ENCODE measurements around the gene USP36.
"Not testable (repeated sequence)": the region's sequence is repeated elsewhere in the genome, so short reads cannot be mapped to it uniquely, and the experiment has no call there.

Gene USP36

DNA sequence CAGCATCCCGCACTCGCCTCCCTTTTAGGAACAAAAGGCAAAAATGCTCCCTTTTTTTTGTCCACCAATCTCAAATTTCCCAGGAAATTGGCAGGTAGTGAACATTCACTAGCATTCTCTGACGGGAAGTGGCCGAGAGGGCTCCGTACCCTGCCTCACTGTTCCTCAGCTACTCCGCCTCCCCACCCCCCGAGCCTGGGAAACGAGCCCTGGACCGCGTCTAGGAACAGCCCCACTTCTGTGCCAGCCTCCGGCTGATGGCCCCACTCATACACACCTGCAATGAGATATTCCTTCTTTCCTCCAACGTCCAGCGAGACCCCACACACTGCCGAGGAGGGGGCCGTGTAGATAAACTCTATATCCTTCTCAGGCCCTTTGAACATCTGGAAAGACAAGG lies 30.0 kb upstream of the USP36 start:
- no peak for DNase-seq

DNA sequence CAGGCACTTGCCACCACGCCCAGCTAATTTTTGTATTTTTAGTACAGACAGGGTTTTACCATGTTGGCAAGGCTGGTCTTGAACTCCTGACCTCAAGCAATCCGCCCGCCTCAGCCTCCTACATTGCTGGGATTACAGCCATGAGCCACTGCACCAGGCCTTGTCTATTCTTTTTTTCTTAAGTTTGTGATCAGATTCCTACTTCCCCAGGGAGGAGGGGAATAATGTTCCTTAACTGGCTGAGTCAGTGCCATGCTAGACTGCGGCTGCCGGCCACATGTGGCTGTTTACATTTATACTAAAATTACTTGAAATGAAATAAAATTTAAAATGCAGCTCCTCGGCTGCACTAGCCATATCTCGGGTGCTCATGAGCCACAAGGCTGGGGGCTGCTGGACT lies 27.8 kb upstream of the USP36 start:
- peak; percentile 39 to 43 (median 41) for DNase-seq

DNA sequence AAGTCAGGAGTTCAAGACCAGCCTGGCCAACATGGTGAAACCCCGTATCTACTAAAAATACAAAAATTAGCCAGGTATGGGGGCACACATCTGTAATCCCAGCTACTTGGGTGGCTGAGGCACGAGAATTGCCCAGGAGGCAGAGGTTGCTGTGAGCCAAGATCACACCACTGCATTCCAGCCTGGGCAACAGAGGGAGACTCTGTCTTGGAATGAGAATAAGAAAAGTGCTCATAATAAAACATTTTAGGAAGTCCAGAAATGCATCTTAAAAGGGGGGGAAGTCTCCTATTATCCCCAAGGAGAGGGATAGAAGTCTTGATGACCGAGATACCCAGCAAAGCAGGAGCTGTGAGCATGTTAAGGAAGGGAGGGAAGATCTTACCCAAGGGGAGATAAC lies 26.4 kb upstream of the USP36 start:
- DNase-seq: not testable (repeated sequence)

GRCh38 chr17:78865682-78866390 lies 25.2 kb upstream of the USP36 start:
- peak; percentile 83 to 88 (median 86) for DNase-seq

DNA sequence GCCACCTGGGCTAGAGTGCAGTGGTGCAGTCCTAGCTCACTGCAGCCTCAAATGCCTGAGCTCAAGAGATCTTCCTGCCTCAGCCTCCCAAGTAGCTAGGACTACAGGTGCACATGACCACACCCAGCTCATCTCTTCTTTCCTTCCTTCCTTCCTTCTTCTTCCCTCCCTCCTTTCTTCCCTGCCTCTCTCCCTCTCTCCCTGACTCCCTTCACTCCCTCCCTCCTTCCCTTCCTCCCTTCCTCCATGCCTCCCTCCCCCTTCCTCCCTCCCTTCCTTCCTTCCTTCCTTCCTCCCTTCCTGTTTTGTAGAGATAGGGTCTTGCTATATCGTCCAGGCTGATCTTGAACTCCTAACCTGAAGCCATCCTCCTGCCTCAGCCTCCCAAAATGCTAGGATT lies 23.5 kb upstream of the USP36 start:
- DNase-seq: no peak

DNA sequence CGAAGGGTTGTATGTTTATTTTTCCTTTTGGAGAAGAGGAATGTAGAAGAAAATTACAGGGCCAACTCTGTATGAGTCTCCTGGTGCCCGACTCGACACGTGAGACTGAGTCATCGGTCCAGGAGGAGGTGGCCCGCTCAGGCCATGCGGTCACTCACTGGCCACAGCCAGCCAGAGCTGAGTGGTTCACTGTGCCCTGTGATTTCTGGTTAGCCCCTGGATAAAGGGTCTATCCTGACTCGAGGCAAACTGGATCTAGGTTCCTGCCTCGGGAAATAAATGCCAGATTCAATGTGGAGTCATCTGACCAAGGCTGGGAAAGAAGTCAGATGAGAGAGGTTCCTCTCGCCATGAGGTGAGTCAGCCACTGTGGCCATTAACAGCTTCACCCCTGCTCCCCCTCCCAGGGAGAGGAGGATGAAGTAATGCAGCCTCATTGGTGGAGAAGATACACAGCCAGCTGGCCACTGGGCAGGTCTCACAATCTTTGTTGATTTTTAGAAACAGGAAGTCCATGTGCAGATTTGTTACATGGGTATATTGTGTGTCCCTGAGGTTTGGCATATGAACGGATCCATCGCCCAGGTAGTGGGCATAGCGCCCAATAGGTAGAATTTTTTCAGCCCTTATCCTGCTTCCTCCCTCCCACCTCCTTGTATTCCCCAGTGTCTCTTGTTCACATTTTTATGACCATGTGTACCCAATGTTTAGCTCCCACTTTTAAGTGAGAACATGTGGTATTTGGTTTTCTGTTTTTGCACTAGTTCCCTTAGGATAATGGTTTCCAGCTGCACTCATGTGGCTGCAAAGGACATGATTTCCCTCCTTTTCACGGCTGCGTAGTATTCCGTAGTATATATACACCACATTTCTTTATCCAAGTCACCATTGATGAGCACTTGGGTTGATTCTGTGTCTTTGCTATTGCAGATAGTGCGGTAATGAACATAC lies 21.7 kb upstream of the USP36 start:
- DNase-seq: peak; percentile 94 to 98 (median 95)

GRCh38 chr17:78861229-78861628 lies 20.6 kb upstream of the USP36 start:
- DNase-seq: no peak

GRCh38 chr17:78859051-78859450 lies 18.4 kb upstream of the USP36 start:
- no peak for DNase-seq

DNA sequence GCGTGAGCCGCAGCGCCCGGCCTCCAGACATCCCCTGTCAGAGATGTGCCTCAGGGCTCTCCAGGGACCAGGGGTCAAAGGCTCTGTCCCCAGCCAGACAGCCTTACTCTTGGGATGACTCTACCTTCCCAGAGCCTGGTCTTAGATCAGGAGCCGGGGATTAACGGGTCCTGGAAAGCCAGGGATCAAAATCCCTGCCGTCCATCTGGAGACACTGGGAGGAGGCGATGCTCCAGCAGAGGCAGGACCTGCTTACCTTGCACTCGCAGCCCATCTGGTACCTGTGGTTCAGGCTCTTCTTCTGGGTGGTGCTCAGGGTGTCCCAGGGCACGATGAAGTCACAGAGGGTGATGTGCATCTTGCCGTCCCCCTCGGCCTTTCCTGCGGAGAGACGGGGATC lies 16.7 kb upstream of the USP36 start:
- DNase-seq: no peak

GRCh38 chr17:78855561-78856165 lies 15.0 kb upstream of the USP36 start:
- no peak for DNase-seq

GRCh38 chr17:78854508-78854907 lies 13.9 kb upstream of the USP36 start:
- no peak for DNase-seq

- DNase-seq: no peak
Observed at GRCh38 chr17:78853926-78854394, 13.3 kb upstream of the USP36 start.

DNA sequence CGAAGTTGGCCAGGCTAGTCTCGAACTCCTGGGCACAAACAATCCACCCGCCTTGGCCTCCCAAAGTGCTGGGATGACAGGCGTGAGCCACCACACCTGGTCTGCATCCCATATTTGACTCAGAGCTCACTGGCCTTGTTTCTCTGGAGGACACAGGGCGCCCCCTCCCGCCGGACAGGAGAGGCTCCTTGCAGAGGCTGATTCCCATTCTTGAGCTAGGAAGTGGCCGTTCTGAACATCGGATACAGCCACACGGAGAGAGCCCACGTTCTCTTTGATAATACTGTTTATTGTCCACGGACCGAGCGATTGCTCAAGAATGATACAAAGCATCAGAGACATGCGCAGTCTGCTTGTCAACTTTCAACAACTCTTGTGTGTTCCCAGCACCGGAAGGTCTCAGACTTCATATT lies 12.1 kb upstream of the USP36 start:
- no peak for DNase-seq

DNA sequence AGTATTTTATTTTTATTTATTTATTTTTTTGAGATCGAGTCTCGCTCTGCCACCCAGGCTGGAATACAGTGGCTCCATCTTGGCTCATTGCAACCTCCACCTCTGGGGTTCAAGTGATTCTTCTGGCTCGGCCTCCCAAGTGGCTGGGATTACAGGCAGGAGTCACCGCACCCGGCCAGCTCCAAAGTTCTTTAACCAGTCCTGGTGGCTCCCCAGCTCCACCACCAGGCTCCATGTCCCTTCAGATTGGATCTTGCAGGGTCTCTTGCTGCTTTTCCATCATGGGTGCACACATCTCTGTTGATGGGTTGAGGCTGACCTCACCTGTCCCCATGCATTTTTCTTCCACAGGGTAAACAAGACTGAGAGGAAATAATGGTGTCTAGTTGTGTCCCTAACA lies 8.4 kb upstream of the USP36 start:
- DNase-seq: no peak

GRCh38 chr17:78847052-78847451 lies 6.4 kb upstream of the USP36 start:
- no peak for DNase-seq

DNA sequence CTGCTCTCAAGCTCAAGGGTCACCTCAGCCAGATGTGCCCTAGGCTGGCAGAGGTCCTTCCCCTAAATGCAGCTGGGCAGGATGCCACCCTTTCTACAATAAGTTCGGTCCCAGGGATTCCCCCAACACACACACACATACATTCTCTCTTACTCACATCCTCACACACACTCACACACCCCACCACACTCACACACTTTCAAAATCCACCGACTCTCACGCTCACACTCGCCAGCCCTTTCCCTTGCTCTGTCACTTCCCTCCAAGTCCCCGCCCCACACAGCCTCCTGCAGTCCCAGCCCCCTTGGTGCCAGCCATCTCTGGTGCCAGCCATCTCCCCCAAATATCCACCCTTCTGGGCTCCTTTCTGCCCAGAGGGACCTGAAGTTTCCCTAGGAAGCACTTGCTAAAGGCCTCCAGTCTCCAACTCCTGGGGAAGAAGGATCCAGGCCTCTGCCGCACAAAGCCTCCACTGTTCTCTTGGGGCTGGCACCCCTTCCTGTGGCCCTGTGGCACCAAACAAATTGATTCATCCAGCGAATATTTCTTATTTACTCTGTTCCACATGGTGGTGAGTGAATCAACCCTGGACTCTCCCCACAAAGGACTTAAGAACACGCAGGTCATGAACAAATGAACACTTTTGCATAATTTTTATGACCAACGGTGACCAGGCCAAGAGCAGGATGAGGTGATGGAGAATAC lies 3.8 kb upstream of the USP36 start:
- peak; percentile 66 to 71 (median 70) for DNase-seq

DNA sequence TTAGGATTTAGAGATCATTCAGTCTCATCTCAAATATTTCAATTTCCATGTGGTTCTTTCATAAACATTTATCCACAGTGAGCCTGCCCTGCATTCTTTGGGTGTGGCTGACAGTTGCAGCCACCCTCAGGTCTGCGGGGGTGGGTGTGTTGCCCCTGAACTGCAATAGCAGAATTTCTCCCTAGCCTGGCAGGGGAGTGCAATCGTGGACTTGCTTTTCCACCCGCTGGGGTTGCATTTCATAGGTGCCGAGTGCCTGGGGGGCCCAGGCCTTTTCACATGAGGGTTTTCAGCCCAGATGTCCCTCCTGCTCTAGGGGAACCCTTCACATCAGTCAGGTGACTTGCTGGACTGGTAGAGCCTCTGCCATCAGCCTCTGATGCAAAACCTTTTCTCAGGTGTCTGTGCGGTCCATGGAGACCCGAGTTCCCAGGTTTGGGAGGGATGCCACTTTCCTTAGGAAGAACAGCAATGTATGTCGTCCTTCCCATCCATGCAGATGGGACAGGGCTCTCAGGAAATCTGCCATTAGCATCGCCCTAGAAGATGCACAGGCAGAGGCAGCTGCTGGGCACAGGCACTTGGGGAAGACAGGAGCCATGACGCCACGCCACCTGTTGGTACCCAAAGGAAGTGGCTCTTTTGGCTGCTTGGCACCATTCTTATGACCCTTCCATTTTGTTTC lies 2.4 kb upstream of the USP36 start:
- peak; percentile 51 to 66 (median 58) for DNase-seq

DNA sequence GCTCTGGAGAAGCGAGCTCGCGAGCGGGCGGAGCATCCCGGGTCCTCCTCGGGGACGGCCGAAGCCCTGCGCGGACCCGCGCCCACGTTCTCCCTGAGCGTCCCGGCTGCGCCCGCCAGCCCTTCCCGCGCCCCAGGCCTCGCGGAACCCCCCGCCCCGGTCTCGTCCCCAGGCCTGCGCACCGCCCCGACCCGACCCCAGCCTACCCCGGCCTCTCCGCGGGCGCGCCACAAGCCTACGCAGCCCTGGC lies 159 bp downstream of the USP36 start:
- DNase-seq: no peak

GRCh38 chr17:78839762-78840529 lies 668 bp downstream of the USP36 start:
- peak in 2 of 3 donors; percentile 63 to 77 for DNase-seq

DNA sequence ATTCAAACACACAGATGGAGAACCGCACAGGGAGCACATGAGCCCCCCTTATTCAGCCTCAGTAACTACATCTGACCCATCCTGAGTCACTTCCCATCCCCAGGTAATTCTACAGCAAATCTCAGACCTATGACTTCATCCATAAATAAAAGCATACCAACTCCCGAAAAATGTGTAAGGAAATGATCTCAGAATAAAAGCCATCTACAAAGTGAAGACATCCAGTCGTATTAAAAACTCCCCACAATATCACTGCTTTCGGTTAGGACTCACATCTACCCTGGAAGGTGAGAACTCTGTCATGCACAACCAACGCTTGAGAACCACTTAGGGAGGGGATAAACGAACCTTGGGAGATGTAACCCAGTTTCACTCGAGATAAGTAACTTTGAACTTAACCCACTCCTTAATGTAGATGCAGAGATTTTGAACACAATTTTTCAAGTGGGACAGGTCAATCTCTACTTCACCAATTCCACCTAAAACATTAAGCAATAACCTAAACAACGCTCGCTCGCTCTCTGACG lies 1.3 kb downstream of the USP36 start:
- peak in 2 of 3 donors; percentile 7 to 37 for DNase-seq

- no peak for DNase-seq
Observed at GRCh38 chr17:78838574-78839005, 2.0 kb downstream of the USP36 start.

Measured in suppressor macrophage treated with lipopolysaccharide for 1 hour (primary cell).